GM12878 (cell line): ENCODE measurements around the gene C6orf120. TPM values are rescaled to one million over a fixed set of nuclear protein-coding genes. Genes with fewer than 3 reads are reported as not detected.

Source experiments
- ATAC-seq: fragments of 200-7000 bp; cut with Tn5 transposase; 3 replicates; pipeline ENCODE4 v1.9.1; 2020; ENCODE audit warnings: mild to moderate bottlenecking, moderate library complexity
- BruUV-seq: library from RNA; stranded (reverse); fragments of 400-500 nt; replicated peaks from 2 replicates; lab custom pipeline; 2021; lab: Mats Ljungman, UMichigan
- CTCF ChIA-PET: fragments of 300-600 bp; sonication (Branson Sonifier 250); formaldehyde crosslinking; extraction: SDS; loops from one replicate; lab custom pipeline; 2021; ENCODE audit warnings: inconsistent platforms; lab: Yijun Ruan, JAX
- POLR2A ChIA-PET: fragments of 350-600 bp; formaldehyde crosslinking; extraction: SDS; loops from one replicate; lab custom pipeline; 2021; ENCODE audit warnings: inconsistent platforms; lab: Charles Lee
- RAD21 ChIA-PET: fragments of 300-600 bp; sonication (Branson Sonifier 250); formaldehyde crosslinking; loops from one replicate; lab custom pipeline; 2023; ENCODE audit warnings: antibody characterized with exemption; ENCODE audit not compliant: unreplicated experiment; lab: Charles Lee
- SMC1A ChIA-PET: fragments of 300-600 bp; sonication (Branson Sonifier 250); formaldehyde crosslinking; loops from one replicate; lab custom pipeline; 2023; ENCODE audit not compliant: unreplicated experiment, uncharacterized antibody; lab: Charles Lee
- DNase-seq: peaks from one replicate; pipeline ENCODE4 v3.0.0-alpha.2; 2011; ENCODE audit warnings: low read depth, low spot score
- FAIRE-seq: peaks from 3 replicates; lab custom pipeline; 2011; peaks lifted over from hg19 to GRCh38; lab: Jason Lieb, UNC
- H2AFZ ChIP-seq: 2 replicates; pipeline ENCODE4 v1.6.0; 2011; ENCODE audit warnings: low read depth, low read length, control low read depth; ENCODE audit not compliant: control insufficient read depth
- H3K27ac ChIP-seq: 2 replicates; pipeline ENCODE4 v1.5.1; 2011; ENCODE audit warnings: control low read depth; ENCODE audit not compliant: control insufficient read depth, insufficient read depth
- H3K27me3 ChIP-seq, 2 experiments: replicated peaks in 1 of 2; 2 replicates each; pipeline versions ENCODE4 v1.6.0 to v1.6.1; 2011; ENCODE audit warnings: low read length in 1 of 2; ENCODE audit not compliant: control insufficient read depth in 2 of 2, insufficient read depth in 2 of 2
- H3K36me3 ChIP-seq, 2 experiments: 2 replicates each; pipeline ENCODE4 v1.5.1; 2011; ENCODE audit warnings: low read length in 1 of 2; ENCODE audit not compliant: control insufficient read depth in 2 of 2, insufficient read depth in 2 of 2
- H3K4me1 ChIP-seq: 2 replicates; pipeline ENCODE4 v1.6.1; 2011; ENCODE audit warnings: mild to moderate bottlenecking, low read length, moderate library complexity, mixed read lengths; ENCODE audit not compliant: control insufficient read depth, insufficient read depth
- H3K4me2 ChIP-seq: 2 replicates; pipeline ENCODE4 v1.6.0; 2011; ENCODE audit warnings: control low read depth; ENCODE audit not compliant: control insufficient read depth, insufficient read depth
- H3K4me3 ChIP-seq: fragments of 200-600 bp; sonication (generic); 2 replicates; pipeline ENCODE4 v1.5.1; 2016
- H3K79me2 ChIP-seq: 2 replicates; pipeline ENCODE4 v1.6.0; 2011; ENCODE audit warnings: low read length; ENCODE audit not compliant: control insufficient read depth, insufficient read depth
- H3K9ac ChIP-seq: 2 replicates; pipeline ENCODE4 v1.8.0; 2011; ENCODE audit warnings: low read length, control low read depth, mixed read lengths; ENCODE audit not compliant: control insufficient read depth, insufficient read depth
- H3K9me3 ChIP-seq: replicated peaks from 3 replicates; pipeline ENCODE4 v1.5.1; 2011; ENCODE audit warnings: mild to moderate bottlenecking, low read length; ENCODE audit not compliant: control insufficient read depth, insufficient read depth
- H4K20me1 ChIP-seq: 2 replicates; pipeline ENCODE4 v1.6.0; 2011; ENCODE audit not compliant: control insufficient read depth, insufficient read depth
- CREB1 ChIP-seq: IDR thresholded peaks from 2 replicates; pipeline ENCODE4 v1.6.1; 2012; ENCODE audit warnings: low read depth, mild to moderate bottlenecking, inconsistent platforms
- FOS ChIP-seq: IDR thresholded peaks from 3 replicates; pipeline ENCODE4 v1.6.1; 2011; ENCODE audit warnings: borderline replicate concordance; ENCODE audit not compliant: insufficient read length; ENCODE audit errors: extremely low read depth
- HDGF ChIP-seq: fragments of 450-650 bp; IDR thresholded peaks from 2 replicates; pipeline ENCODE4 v1.6.1; 2016; ENCODE audit warnings: antibody characterized with exemption
- MXI1 ChIP-seq: fragments of 150-350 bp; IDR thresholded peaks from 2 replicates; pipeline ENCODE4 v1.6.1; 2011; ENCODE audit warnings: low read depth, mild to moderate bottlenecking, inconsistent platforms, low read length, improper control_type of control experiment
- NR2C2 ChIP-seq: IDR thresholded peaks from 2 replicates; pipeline ENCODE4 v1.6.1; 2011; ENCODE audit warnings: borderline replicate concordance, low read depth; ENCODE audit not compliant: control insufficient read depth, insufficient read length
- RUNX3 ChIP-seq: IDR thresholded peaks from 2 replicates; pipeline ENCODE4 v1.6.1; 2012; ENCODE audit warnings: low read length, inconsistent platforms
- USF1 ChIP-seq: IDR thresholded peaks from 2 replicates; pipeline ENCODE4 v1.6.1; 2011; ENCODE audit warnings: borderline replicate concordance, low read depth, mild to moderate bottlenecking, moderate library complexity, mixed read lengths, low read length; ENCODE audit not compliant: insufficient read depth; ENCODE audit errors: extremely low read length
- ZBED1 ChIP-seq: IDR thresholded peaks from 2 replicates; pipeline ENCODE4 v1.6.1; 2016; ENCODE audit warnings: borderline replicate concordance
- ZSCAN29 ChIP-seq: fragments of 450-650 bp; IDR thresholded peaks from 2 replicates; pipeline ENCODE4 v1.6.1; 2017; ENCODE audit warnings: mild to moderate bottlenecking, moderate library complexity
- WGBS: methylation state at CpG from one replicate; pipeline ENCODE4 v1.1.6; 2016; ENCODE audit warnings: low lambda C conversion rate; ENCODE audit not compliant: insufficient replicate concordance, insufficient coverage; ENCODE audit errors: missing lambda C conversion rate; 5-methylcytosine and 5-hydroxymethylcytosine counted together
- in situ Hi-C: fragments of 300-500 bp; cut with MboI; formaldehyde crosslinking; loops from 9 replicates; pipeline ENCODE4 v1.14.3; 2018; ENCODE audit warnings: mixed read lengths
- intact Hi-C: fragments of 100-400 bp; cut with micrococcal nuclease; formaldehyde crosslinking; loops from one replicate; pipeline ENCODE4 v1.14.2; 2022; ENCODE audit not compliant: unreplicated experiment
- polyA plus RNA-seq, 11 experiments: library from polyadenylated mRNA; depleted of rRNA in 4 of 11; unstranded in 6 of 11; stranded (reverse) in 5 of 11; fragments of >200 nt; fragmentation: Nextera tagmentation in 4 of 11; fragmentation: Illumina TruSeq in 1 of 11; extraction: Ambion mirVana in 4 of 11; extraction: Trizol in 1 of 11; gene quantifications; 1 replicate in 1 of 11; 2 replicates in 10 of 11; pipeline versions ENCODE4 v1.2.1 to v1.2.3, GENCODE V29; 2011 to 2016; ENCODE audit warnings: inconsistent platforms in 2 of 11, missing spikeins in 2 of 11, low read depth in 1 of 11
- total RNA-seq, 4 experiments: library from RNA; depleted of rRNA in 3 of 4; stranded (reverse); fragments of >200 nt in 3 of 4; fragmentation: Illumina TruSeq in 1 of 4; extraction: Trizol in 1 of 4; gene quantifications; 2 replicates each; pipeline versions ENCODE4 v1.2.1 to v1.2.3, GENCODE V29; 2013 to 2021
- TF ChIP-seq, protein P1 (sequence below): fragments of 450-650 bp; formaldehyde crosslinking; IDR thresholded peaks from 2 replicates; pipeline ENCODE4 v1.4.0; 2020; ENCODE audit warnings: mild to moderate bottlenecking, moderate library complexity
- TF ChIP-seq, protein P2 (sequence below): fragments of 450-650 bp; IDR thresholded peaks from 2 replicates; pipeline ENCODE4 v1.6.1; 2016; ENCODE audit warnings: mild to moderate bottlenecking
- TF ChIP-seq, protein P3 (sequence below): IDR thresholded peaks from 2 replicates; pipeline ENCODE4 v1.6.1; 2011; ENCODE audit warnings: low read depth, mild to moderate bottlenecking, low read length, moderate library complexity, borderline replicate concordance; ENCODE audit errors: extremely low read depth

The C6orf120 gene
- total and polyA plus RNA-seq, 10 of the 15 experiments (the other 5 are each of a cell fraction or from before 2014, with no cell fraction given), result 3.6 to 23.9 (median 18.2) TPM

DNA sequence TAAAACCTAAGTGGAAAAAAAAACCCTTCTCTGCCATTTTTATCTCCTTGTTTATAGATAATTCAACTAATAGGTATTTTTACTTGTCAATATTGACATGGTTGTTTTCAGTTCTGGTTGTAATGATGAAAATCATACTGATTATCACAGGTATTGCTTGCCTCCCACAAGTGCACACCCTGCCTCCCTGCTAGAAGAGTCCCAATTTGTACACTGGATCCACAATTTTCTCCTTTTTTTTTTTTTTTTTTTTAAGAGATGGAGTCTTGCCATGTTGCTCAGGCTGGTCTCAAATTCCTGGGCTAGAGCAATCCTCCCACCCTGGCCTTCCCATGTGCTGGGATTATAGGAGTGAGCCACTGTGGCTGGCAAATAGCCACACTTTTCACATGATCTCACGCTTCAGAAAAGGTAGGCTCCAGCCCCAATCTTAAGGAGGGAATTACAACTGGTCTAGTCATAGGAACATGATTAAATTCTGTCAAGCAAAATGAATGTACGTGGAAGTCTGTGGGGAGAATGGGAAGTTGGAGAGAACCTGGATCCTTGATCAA lies 37.1 kb downstream of the C6orf120 start:
- no peak overlapping the region for H3K27ac ChIP-seq
- FAIRE-seq, result no peak
- RAD21 ChIA-PET, result no interaction called here
- H3K9me3 ChIP-seq, result no peaks in the 10 kb centered on the region
- H3K79me2 ChIP-seq, result no peaks in the 10 kb centered on the region
- POLR2A ChIA-PET, result no interaction called here
- in situ Hi-C loops, result no loop called here
- no peak for TF ChIP-seq HDGF
- TF ChIP-seq RUNX3, result no peak
- TF ChIP-seq NR2C2, result no peak
- TF ChIP-seq CREB1, result no peak
- TF ChIP-seq MXI1, result no peak
- TF ChIP-seq, all 136 proteins: peak for 0
- ChIA-PET CTCF (no interaction called here), SMC1A (no interaction called here)
- Histone ChIP-seq H4K20me1 (no peaks in the 10 kb centered on the region), H2AFZ (no peak overlapping the region), H3K36me3 (no peaks in the 10 kb centered on the region), H3K4me2 (no peak overlapping the region), H3K27me3 (no peaks in the 10 kb centered on the region), H3K9ac (no peak overlapping the region), H3K4me3 (no peak overlapping the region), H3K4me1 (no peaks in the 10 kb centered on the region)
- ATAC-seq (no peak), DNase-seq (no peak)
- BruUV-seq, result no TSS peak
- 49% methylated on average over 2 of the region's 2 CpGs for WGBS
- intact Hi-C loops, result no loop called here

GRCh38 chr6:169741344-169741743 lies 39.4 kb downstream of the C6orf120 start:
- POLR2A ChIA-PET, result interaction anchor here (0.8 to 0.9 kb wide), 2 partner anchors 8 to 15 kb away, joined by 3 to 4 read pairs; no protein-coding TSS in a partner anchor
- H3K36me3 ChIP-seq, result no peaks in the 10 kb centered on the region
- H4K20me1 ChIP-seq, result no peaks in the 10 kb centered on the region
- no peaks in the 10 kb centered on the region for H3K27me3 ChIP-seq
- no TSS peak for BruUV-seq
- ATAC-seq, result no peak
- no peaks in the 10 kb centered on the region for H3K79me2 ChIP-seq
- CTCF ChIA-PET, result interaction anchor here (1.3 kb wide), 1 partner anchor 91 kb away, joined by 3 read pairs; no protein-coding TSS in a partner anchor
- intact Hi-C loops, result no loop called here
- no peak for DNase-seq
- RAD21 ChIA-PET, result no interaction called here
- no peaks in the 10 kb centered on the region for H3K4me1 ChIP-seq
- SMC1A ChIA-PET, result interaction anchor here (0.6 kb wide), 1 partner anchor 25 kb away, joined by 3 read pairs; no protein-coding TSS in a partner anchor
- no peaks in the 10 kb centered on the region for H3K9me3 ChIP-seq
- no peak overlapping the region for H3K27ac ChIP-seq
- no peak for FAIRE-seq
- H3K9ac ChIP-seq, result no peak overlapping the region
- no peak overlapping the region for H2AFZ ChIP-seq
- no peak overlapping the region for H3K4me2 ChIP-seq
- in situ Hi-C loops, result no loop called here
- H3K4me3 ChIP-seq, result no peak overlapping the region
- TF ChIP-seq, protein P1, sequence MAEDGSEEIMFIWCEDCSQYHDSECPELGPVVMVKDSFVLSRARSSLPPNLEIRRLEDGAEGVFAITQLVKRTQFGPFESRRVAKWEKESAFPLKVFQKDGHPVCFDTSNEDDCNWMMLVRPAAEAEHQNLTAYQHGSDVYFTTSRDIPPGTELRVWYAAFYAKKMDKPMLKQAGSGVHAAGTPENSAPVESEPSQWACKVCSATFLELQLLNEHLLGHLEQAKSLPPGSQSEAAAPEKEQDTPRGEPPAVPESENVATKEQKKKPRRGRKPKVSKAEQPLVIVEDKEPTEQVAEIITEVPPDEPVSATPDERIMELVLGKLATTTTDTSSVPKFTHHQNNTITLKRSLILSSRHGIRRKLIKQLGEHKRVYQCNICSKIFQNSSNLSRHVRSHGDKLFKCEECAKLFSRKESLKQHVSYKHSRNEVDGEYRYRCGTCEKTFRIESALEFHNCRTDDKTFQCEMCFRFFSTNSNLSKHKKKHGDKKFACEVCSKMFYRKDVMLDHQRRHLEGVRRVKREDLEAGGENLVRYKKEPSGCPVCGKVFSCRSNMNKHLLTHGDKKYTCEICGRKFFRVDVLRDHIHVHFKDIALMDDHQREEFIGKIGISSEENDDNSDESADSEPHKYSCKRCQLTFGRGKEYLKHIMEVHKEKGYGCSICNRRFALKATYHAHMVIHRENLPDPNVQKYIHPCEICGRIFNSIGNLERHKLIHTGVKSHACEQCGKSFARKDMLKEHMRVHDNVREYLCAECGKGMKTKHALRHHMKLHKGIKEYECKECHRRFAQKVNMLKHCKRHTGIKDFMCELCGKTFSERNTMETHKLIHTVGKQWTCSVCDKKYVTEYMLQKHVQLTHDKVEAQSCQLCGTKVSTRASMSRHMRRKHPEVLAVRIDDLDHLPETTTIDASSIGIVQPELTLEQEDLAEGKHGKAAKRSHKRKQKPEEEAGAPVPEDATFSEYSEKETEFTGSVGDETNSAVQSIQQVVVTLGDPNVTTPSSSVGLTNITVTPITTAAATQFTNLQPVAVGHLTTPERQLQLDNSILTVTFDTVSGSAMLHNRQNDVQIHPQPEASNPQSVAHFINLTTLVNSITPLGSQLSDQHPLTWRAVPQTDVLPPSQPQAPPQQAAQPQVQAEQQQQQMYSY (CRISPR knock-in tag), result no peak
- no peak for TF ChIP-seq ZBED1
- TF ChIP-seq USF1, result no peak
- no peak for TF ChIP-seq ZSCAN29
- TF ChIP-seq FOS, result no peak
- TF ChIP-seq, protein P2, sequence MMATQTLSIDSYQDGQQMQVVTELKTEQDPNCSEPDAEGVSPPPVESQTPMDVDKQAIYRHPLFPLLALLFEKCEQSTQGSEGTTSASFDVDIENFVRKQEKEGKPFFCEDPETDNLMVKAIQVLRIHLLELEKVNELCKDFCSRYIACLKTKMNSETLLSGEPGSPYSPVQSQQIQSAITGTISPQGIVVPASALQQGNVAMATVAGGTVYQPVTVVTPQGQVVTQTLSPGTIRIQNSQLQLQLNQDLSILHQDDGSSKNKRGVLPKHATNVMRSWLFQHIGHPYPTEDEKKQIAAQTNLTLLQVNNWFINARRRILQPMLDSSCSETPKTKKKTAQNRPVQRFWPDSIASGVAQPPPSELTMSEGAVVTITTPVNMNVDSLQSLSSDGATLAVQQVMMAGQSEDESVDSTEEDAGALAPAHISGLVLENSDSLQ, result no peak
- TF ChIP-seq, protein P3, sequence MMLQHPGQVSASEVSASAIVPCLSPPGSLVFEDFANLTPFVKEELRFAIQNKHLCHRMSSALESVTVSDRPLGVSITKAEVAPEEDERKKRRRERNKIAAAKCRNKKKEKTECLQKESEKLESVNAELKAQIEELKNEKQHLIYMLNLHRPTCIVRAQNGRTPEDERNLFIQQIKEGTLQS, result no peak
